Measurements from ENCODE around the gene GGTLC3. TPM values are rescaled to one million over a fixed set of nuclear protein-coding genes. Genes with fewer than 3 reads are reported as not detected.
"Not testable (repeated sequence)": the region's sequence is repeated elsewhere in the genome, so short reads cannot be mapped to it uniquely, and the experiment has no call there.

Gene GGTLC3
- not detected for total RNA-seq

GRCh38 chr22:18518061-18518460, at the start of gene GGTLC3:
GGTLC3 (minus strand) TSS chr22:18518161; CDS start chr22:18517897, 264 bp downstream.
- not testable (repeated sequence) for H3K4me3 Mint-ChIP-seq; H3K9me3 Mint-ChIP-seq; H3K27me3 Mint-ChIP-seq (ENCODE audit: low read depth); H3K4me1 Mint-ChIP-seq (ENCODE audit: low read depth); ATAC-seq (replicated peaks in 1 of 2); H3K27ac Mint-ChIP-seq; DNase-seq; H3K36me3 Mint-ChIP-seq (ENCODE audit: insufficient read depth in 2 of 2)

- not testable (repeated sequence) for H3K36me3 Mint-ChIP-seq (ENCODE audit: insufficient read depth in 2 of 2); DNase-seq; H3K4me1 Mint-ChIP-seq (ENCODE audit: low read depth); H3K4me3 Mint-ChIP-seq; H3K27me3 Mint-ChIP-seq (ENCODE audit: low read depth); H3K27ac Mint-ChIP-seq; H3K9me3 Mint-ChIP-seq
- peak; percentile 96 to 97 for ATAC-seq (replicated peaks in 1 of 2)
These were observed 42.4 kb upstream of the GGTLC3 start for GRCh38 chr22:18560099-18560974.

- H3K9me3 Mint-ChIP-seq = not testable (repeated sequence)
These were observed 41.0 kb upstream of the GGTLC3 start for GRCh38 chr22:18558939-18559338.

GRCh38 chr22:18558516-18558915, 40.6 kb upstream of the GGTLC3 start:
- H3K27ac Mint-ChIP-seq; H3K4me3 Mint-ChIP-seq; DNase-seq; H3K9me3 Mint-ChIP-seq; H3K4me1 Mint-ChIP-seq (ENCODE audit: low read depth); H3K36me3 Mint-ChIP-seq (ENCODE audit: insufficient read depth in 2 of 2); H3K27me3 Mint-ChIP-seq (ENCODE audit: low read depth); ATAC-seq (replicated peaks in 1 of 2): not testable (repeated sequence)

More at GRCh38 chr22:18558939-18559338, 41.0 kb upstream of the GGTLC3 start:
- not testable (repeated sequence) for DNase-seq; H3K27ac Mint-ChIP-seq; ATAC-seq (replicated peaks in 1 of 2); H3K27me3 Mint-ChIP-seq (ENCODE audit: low read depth); H3K4me3 Mint-ChIP-seq; H3K4me1 Mint-ChIP-seq (ENCODE audit: low read depth); H3K36me3 Mint-ChIP-seq (ENCODE audit: insufficient read depth in 2 of 2)

- DNase-seq; H3K9me3 Mint-ChIP-seq; H3K4me1 Mint-ChIP-seq (ENCODE audit: low read depth); H3K36me3 Mint-ChIP-seq (ENCODE audit: insufficient read depth in 2 of 2); H3K4me3 Mint-ChIP-seq; H3K27me3 Mint-ChIP-seq (ENCODE audit: low read depth); H3K27ac Mint-ChIP-seq; ATAC-seq (replicated peaks in 1 of 2): not testable (repeated sequence)
These were observed 36.6 kb upstream of the GGTLC3 start for GRCh38 chr22:18554280-18555256.

- H3K36me3 Mint-ChIP-seq (ENCODE audit: insufficient read depth in 2 of 2); DNase-seq; H3K27me3 Mint-ChIP-seq (ENCODE audit: low read depth); ATAC-seq (replicated peaks in 1 of 2); H3K27ac Mint-ChIP-seq; H3K4me3 Mint-ChIP-seq; H3K4me1 Mint-ChIP-seq (ENCODE audit: low read depth); H3K9me3 Mint-ChIP-seq: not testable (repeated sequence)
These were observed 35.1 kb upstream of the GGTLC3 start for GRCh38 chr22:18552839-18553597.

GRCh38 chr22:18551046-18551445, 33.1 kb upstream of the GGTLC3 start:
- not testable (repeated sequence) for H3K9me3 Mint-ChIP-seq; H3K4me1 Mint-ChIP-seq (ENCODE audit: low read depth); H3K36me3 Mint-ChIP-seq (ENCODE audit: insufficient read depth in 2 of 2); DNase-seq; H3K27ac Mint-ChIP-seq; H3K27me3 Mint-ChIP-seq (ENCODE audit: low read depth); ATAC-seq (replicated peaks in 1 of 2); H3K4me3 Mint-ChIP-seq

GRCh38 chr22:18549458-18550179, 31.7 kb upstream of the GGTLC3 start:
- H3K4me1 Mint-ChIP-seq (ENCODE audit: low read depth); H3K27ac Mint-ChIP-seq; DNase-seq; H3K9me3 Mint-ChIP-seq; H3K27me3 Mint-ChIP-seq (ENCODE audit: low read depth); H3K36me3 Mint-ChIP-seq (ENCODE audit: insufficient read depth in 2 of 2); ATAC-seq (replicated peaks in 1 of 2); H3K4me3 Mint-ChIP-seq: not testable (repeated sequence)

- DNase-seq; H3K4me3 Mint-ChIP-seq; H3K4me1 Mint-ChIP-seq (ENCODE audit: low read depth): not testable (repeated sequence)
These were observed 26.7 kb upstream of the GGTLC3 start for GRCh38 chr22:18544615-18545014.

GRCh38 chr22:18543400-18543799, 25.4 kb upstream of the GGTLC3 start:
- H3K4me3 Mint-ChIP-seq; H3K9me3 Mint-ChIP-seq; H3K4me1 Mint-ChIP-seq (ENCODE audit: low read depth); DNase-seq; H3K27ac Mint-ChIP-seq; H3K27me3 Mint-ChIP-seq (ENCODE audit: low read depth); H3K36me3 Mint-ChIP-seq (ENCODE audit: insufficient read depth in 2 of 2); ATAC-seq (replicated peaks in 1 of 2): not testable (repeated sequence)

More at GRCh38 chr22:18544615-18545014, 26.7 kb upstream of the GGTLC3 start:
- not testable (repeated sequence) for ATAC-seq (replicated peaks in 1 of 2); H3K27me3 Mint-ChIP-seq (ENCODE audit: low read depth); H3K27ac Mint-ChIP-seq; H3K9me3 Mint-ChIP-seq; H3K36me3 Mint-ChIP-seq (ENCODE audit: insufficient read depth in 2 of 2)

GRCh38 chr22:18539994-18540393, 22.0 kb upstream of the GGTLC3 start:
- H3K4me3 Mint-ChIP-seq; H3K27ac Mint-ChIP-seq; DNase-seq; ATAC-seq (replicated peaks in 1 of 2); H3K27me3 Mint-ChIP-seq (ENCODE audit: low read depth); H3K36me3 Mint-ChIP-seq (ENCODE audit: insufficient read depth in 2 of 2); H3K9me3 Mint-ChIP-seq; H3K4me1 Mint-ChIP-seq (ENCODE audit: low read depth): not testable (repeated sequence)

- not testable (repeated sequence) for H3K4me3 Mint-ChIP-seq; H3K4me1 Mint-ChIP-seq (ENCODE audit: low read depth); ATAC-seq (replicated peaks in 1 of 2); H3K9me3 Mint-ChIP-seq; H3K27me3 Mint-ChIP-seq (ENCODE audit: low read depth); DNase-seq; H3K36me3 Mint-ChIP-seq (ENCODE audit: insufficient read depth in 2 of 2); H3K27ac Mint-ChIP-seq
These were observed 16.4 kb upstream of the GGTLC3 start for GRCh38 chr22:18534315-18534714.

Measured in activated T-cell treated with anti-CD3 and anti-CD28 coated beads, Interleukin-2, amount 50 U/mL, for 72 hours (primary cell).